GM12892 (cell line): ENCODE measurements around the gene SOX6.

Experiments
- DNase-seq: peaks from one replicate; pipeline ENCODE4 v3.0.0; 2011; ENCODE audit not compliant: insufficient read length
- FAIRE-seq: peaks from 2 replicates; lab custom pipeline; 2011; peaks lifted over from hg19 to GRCh38; lab: Jason Lieb, UNC
- POLR2A ChIP-seq: IDR thresholded peaks from 2 replicates; pipeline ENCODE4 v1.6.1; 2011; ENCODE audit warnings: low read depth, low read length, control low read depth
- POLR2AphosphoS5 ChIP-seq: IDR thresholded peaks from 2 replicates; pipeline ENCODE4 v1.6.1; 2011; ENCODE audit warnings: low read depth, low read length, control low read depth
- TAF1 ChIP-seq: IDR thresholded peaks from 2 replicates; pipeline ENCODE4 v1.6.1; 2011; ENCODE audit warnings: low read depth, mild to moderate bottlenecking, control low read depth, low read length, borderline replicate concordance

SOX6 gene

GRCh38 chr11:16309226-16309625, 47.1 kb downstream of the SOX6 start:
- DNase-seq (no peak), FAIRE-seq (no peak)
- TF ChIP-seq POLR2AphosphoS5 = no peak
- no peak for TF ChIP-seq TAF1
- TF ChIP-seq POLR2A = no peak

GRCh38 chr11:16301462-16301861, 54.9 kb downstream of the SOX6 start:
- FAIRE-seq = no peak
- DNase-seq = no peak
- no peak for TF ChIP-seq POLR2AphosphoS5
- TF ChIP-seq TAF1 = no peak
- TF ChIP-seq POLR2A = no peak

- TF ChIP-seq TAF1 = no peak
- TF ChIP-seq POLR2AphosphoS5 = no peak
- FAIRE-seq = peak; percentile 54
- DNase-seq = no peak
These were observed 56.2 kb downstream of the SOX6 start for GRCh38 chr11:16299884-16300782.

GRCh38 chr11:16299390-16299789, 57.0 kb downstream of the SOX6 start:
- DNase-seq = no peak
- no peak for FAIRE-seq
- TF ChIP-seq POLR2A (no peak), TAF1 (no peak), POLR2AphosphoS5 (no peak)

- TF ChIP-seq TAF1 (no peak), POLR2AphosphoS5 (no peak), POLR2A (no peak)
- FAIRE-seq (no peak), DNase-seq (no peak)
These were observed 59.0 kb downstream of the SOX6 start for GRCh38 chr11:16297332-16297731.

GRCh38 chr11:16296273-16296672, 60.1 kb downstream of the SOX6 start:
- DNase-seq = no peak
- FAIRE-seq = no peak
- TF ChIP-seq POLR2AphosphoS5 (no peak), POLR2A (no peak), TAF1 (no peak)

- no peak for FAIRE-seq
- TF ChIP-seq POLR2AphosphoS5 = no peak
- TF ChIP-seq POLR2A = no peak
- no peak for TF ChIP-seq TAF1
- no peak for DNase-seq
These were observed 60.8 kb downstream of the SOX6 start for GRCh38 chr11:16295592-16295991.

GRCh38 chr11:16293204-16293681, 63.1 kb downstream of the SOX6 start:
- FAIRE-seq (no peak), DNase-seq (no peak)
- no peak for TF ChIP-seq POLR2A
- no peak for TF ChIP-seq POLR2AphosphoS5
- TF ChIP-seq TAF1 = no peak

GRCh38 chr11:16292167-16292859, 64.0 kb downstream of the SOX6 start:
- TF ChIP-seq POLR2A (no peak), TAF1 (no peak), POLR2AphosphoS5 (no peak)
- no peak for FAIRE-seq
- no peak for DNase-seq

GRCh38 chr11:16291729-16292128, 64.6 kb downstream of the SOX6 start:
- no peak for TF ChIP-seq POLR2AphosphoS5
- no peak for TF ChIP-seq POLR2A
- TF ChIP-seq TAF1 = no peak
- DNase-seq (no peak), FAIRE-seq (no peak)

- no peak for DNase-seq
- no peak for TF ChIP-seq POLR2A
- FAIRE-seq = no peak
These were observed 66.8 kb downstream of the SOX6 start for GRCh38 chr11:16289541-16289940.

GRCh38 chr11:16287630-16288280, 68.6 kb downstream of the SOX6 start:
- FAIRE-seq = no peak
- TF ChIP-seq POLR2AphosphoS5 (no peak), TAF1 (no peak), POLR2A (no peak)
- DNase-seq = no peak
